A549 (cell line): Measurements from ENCODE around the gene AKR7A2. TPM values are rescaled to one million over a fixed set of nuclear protein-coding genes. Genes with fewer than 3 reads are reported as not detected.

Experiments
- ATAC-seq, 2 experiments: fragments of 200-7000 bp in 1 of 2; fragments of >200 bp in 1 of 2; cut with Nextera tagmentation in 1 of 2; cut with Tn5 transposase in 1 of 2; 3 replicates each; pipeline versions ENCODE4 v1.8.0 to v1.9.1; 2018 to 2020; ENCODE audit warnings: mild to moderate bottlenecking in 1 of 2, moderate library complexity in 1 of 2
- CTCF ChIA-PET: fragments of 300-600 bp; sonication (Branson Sonifier 250); formaldehyde crosslinking; extraction: SDS; loops from one replicate; lab custom pipeline; 2021; ENCODE audit warnings: antibody characterized with exemption, inconsistent platforms; lab: Yijun Ruan, JAX
- POLR2A ChIA-PET: fragments of 350-600 bp; formaldehyde crosslinking; extraction: SDS; loops from one replicate; lab custom pipeline; 2021; ENCODE audit warnings: antibody characterized with exemption, inconsistent platforms; lab: Yijun Ruan, JAX
- DNase-seq, 2 experiments: peaks; one replicate each; pipeline versions ENCODE4 v3.0.0 to v3.0.0-alpha.2; 2011 to 2016; ENCODE audit warnings: low read depth in 1 of 2, low spot score in 1 of 2
- FAIRE-seq: peaks from 2 replicates; lab custom pipeline; 2011; peaks lifted over from hg19 to GRCh38; lab: Jason Lieb, UNC
- H3K27ac ChIP-seq, 2 experiments: fragments of >200 bp; sonication (Bioruptor Twin); formaldehyde crosslinking; 3 replicates each; pipeline ENCODE4 v1.5.1; 2016 to 2017
- H3K4me1 ChIP-seq: fragments of >200 bp; sonication (Bioruptor Twin); formaldehyde crosslinking; 3 replicates; pipeline ENCODE4 v1.6.1; 2016
- H3K4me2 ChIP-seq: fragments of >200 bp; sonication (Bioruptor Twin); formaldehyde crosslinking; 3 replicates; pipeline ENCODE4 v1.6.1; 2016
- H3K4me3 ChIP-seq: fragments of >200 bp; sonication (Bioruptor Twin); formaldehyde crosslinking; 3 replicates; pipeline ENCODE4 v1.5.1; 2016
- H3K9me3 ChIP-seq: fragments of >200 bp; sonication (Bioruptor Twin); formaldehyde crosslinking; 3 replicates; pipeline ENCODE4 v1.6.1; 2016
- CBX2 ChIP-seq: fragments of 200-600 bp; sonication (generic); IDR thresholded peaks from 2 replicates; pipeline ENCODE4 v1.6.1; 2016; ENCODE audit warnings: low read depth, mild to moderate bottlenecking, borderline replicate concordance
- CBX8 ChIP-seq: fragments of 200-600 bp; sonication (generic); IDR thresholded peaks from 2 replicates; pipeline ENCODE4 v1.6.1; 2016
- CHD2 ChIP-seq: fragments of 150-350 bp; IDR thresholded peaks from 2 replicates; pipeline ENCODE4 v1.6.1; 2014; ENCODE audit warnings: low read length; ENCODE audit not compliant: partially characterized antibody
- EHMT2 ChIP-seq: fragments of 200-600 bp; sonication (generic); IDR thresholded peaks from 2 replicates; pipeline ENCODE4 v1.6.1; 2016; ENCODE audit warnings: antibody characterized with exemption, low read depth, mild to moderate bottlenecking, moderate library complexity
- FOSL2 ChIP-seq, 2 experiments: fragments of 450-650 bp in 1 of 2; fragments of >200 bp in 1 of 2; sonication (Bioruptor Twin) in 1 of 2; formaldehyde crosslinking; IDR thresholded peaks; 2 replicates each; pipeline versions ENCODE4 v1.5.0 to v1.6.1; 2016 to 2020; ENCODE audit warnings: mild to moderate bottlenecking in 1 of 2, moderate library complexity in 1 of 2
- FOXS1 ChIP-seq: fragments of 250-450 bp; sonication (Bioruptor Pico); IDR thresholded peaks from 2 replicates; pipeline ENCODE4 v1.5.0; 2020; ENCODE audit warnings: mild to moderate bottlenecking, moderate library complexity
- HDAC2 ChIP-seq: fragments of 200-600 bp; sonication (generic); IDR thresholded peaks from 2 replicates; pipeline ENCODE4 v1.6.1; 2016
- HOXA7 ChIP-seq: fragments of 250-450 bp; sonication (Bioruptor Pico); IDR thresholded peaks from 2 replicates; pipeline ENCODE4 v1.5.0; 2020; ENCODE audit warnings: mild to moderate bottlenecking, moderate library complexity
- HOXB5 ChIP-seq: fragments of 250-450 bp; sonication (Bioruptor Pico); IDR thresholded peaks from 2 replicates; pipeline ENCODE4 v1.5.0; 2020; ENCODE audit warnings: mild to moderate bottlenecking, moderate library complexity
- KDM1A ChIP-seq: fragments of 200-600 bp; sonication (generic); IDR thresholded peaks from 2 replicates; pipeline ENCODE4 v1.6.1; 2016; ENCODE audit warnings: low read depth, mild to moderate bottlenecking
- KDM5A ChIP-seq: fragments of 200-600 bp; sonication (generic); IDR thresholded peaks from 2 replicates; pipeline ENCODE4 v1.6.1; 2016; ENCODE audit warnings: antibody characterized with exemption, mild to moderate bottlenecking
- MAFK ChIP-seq: fragments of 450-650 bp; IDR thresholded peaks from 2 replicates; pipeline ENCODE4 v1.6.1; 2014; ENCODE audit not compliant: partially characterized antibody
- MAZ ChIP-seq: fragments of 150-350 bp; IDR thresholded peaks from 2 replicates; pipeline ENCODE4 v1.6.1; 2014; ENCODE audit warnings: antibody characterized with exemption, low read depth, low read length, borderline replicate concordance
- NFE2L2 ChIP-seq: fragments of 150-350 bp; conservative IDR thresholded peaks from 2 replicates; pipeline ENCODE4 v1.6.1; 2014; ENCODE audit warnings: low read length
- POLR2A ChIP-seq: IDR thresholded peaks from 2 replicates; pipeline ENCODE4 v1.6.1; 2012; ENCODE audit warnings: mild to moderate bottlenecking, low read length
- POLR2AphosphoS2 ChIP-seq: conservative IDR thresholded peaks from 2 replicates; pipeline ENCODE4 v1.6.1; 2012; ENCODE audit warnings: low read length, improper control_type of control experiment, inconsistent platforms
- RARB ChIP-seq: fragments of 250-450 bp; sonication (Bioruptor Pico); IDR thresholded peaks from 2 replicates; pipeline ENCODE4 v1.8.0; 2021; ENCODE audit warnings: mild to moderate bottlenecking, moderate library complexity
- RNF2 ChIP-seq: fragments of 200-600 bp; sonication (generic); IDR thresholded peaks from 2 replicates; pipeline ENCODE4 v1.6.1; 2016; ENCODE audit warnings: low read depth, mild to moderate bottlenecking, antibody characterized with exemption, moderate library complexity, borderline replicate concordance
- WGBS: methylation state at CpG from one replicate; pipeline ENCODE4 v1.1.6; 2017; ENCODE audit errors: missing lambda C conversion rate; 5-methylcytosine and 5-hydroxymethylcytosine counted together
- polyA plus RNA-seq, 4 experiments: library from polyadenylated mRNA; depleted of rRNA in 3 of 4; stranded (reverse); fragments of >200 nt; fragmentation: RNase III in 1 of 4; extraction: RNeasy Plus Mini Kit Qiagen cat#74134 plus additional on column Dnase treatment in 1 of 4; gene quantifications; 2 replicates in 3 of 4; 3 replicates in 1 of 4; pipeline ENCODE4 v1.2.3, GENCODE V29; 2011 to 2017
- TF ChIP-seq, protein P1 (sequence below): fragments of >200 bp; sonication (Bioruptor Twin); formaldehyde crosslinking; IDR thresholded peaks from 2 replicates; pipeline ENCODE4 v1.6.1; 2016
- TF ChIP-seq, protein P2 (sequence below): IDR thresholded peaks from 2 replicates; pipeline ENCODE4 v1.6.1; 2012
- TF ChIP-seq, protein P3 (sequence below): fragments of 250-450 bp; sonication (Bioruptor Pico); IDR thresholded peaks from 2 replicates; pipeline ENCODE4 v1.5.0; 2021; ENCODE audit warnings: mild to moderate bottlenecking, moderate library complexity, borderline replicate concordance
- TF ChIP-seq, protein P4 (sequence below): fragments of >200 bp; sonication (Bioruptor Twin); formaldehyde crosslinking; IDR thresholded peaks from 3 replicates; pipeline ENCODE4 v1.5.1; 2016
- TF ChIP-seq, protein P5 (sequence below): IDR thresholded peaks from 2 replicates; pipeline ENCODE4 v1.6.1; 2012

The AKR7A2 gene
- polyA plus RNA-seq, 2 of the 4 experiments (the other 2 are of a cell fraction): 22.2 to 31.4 TPM

DNA sequence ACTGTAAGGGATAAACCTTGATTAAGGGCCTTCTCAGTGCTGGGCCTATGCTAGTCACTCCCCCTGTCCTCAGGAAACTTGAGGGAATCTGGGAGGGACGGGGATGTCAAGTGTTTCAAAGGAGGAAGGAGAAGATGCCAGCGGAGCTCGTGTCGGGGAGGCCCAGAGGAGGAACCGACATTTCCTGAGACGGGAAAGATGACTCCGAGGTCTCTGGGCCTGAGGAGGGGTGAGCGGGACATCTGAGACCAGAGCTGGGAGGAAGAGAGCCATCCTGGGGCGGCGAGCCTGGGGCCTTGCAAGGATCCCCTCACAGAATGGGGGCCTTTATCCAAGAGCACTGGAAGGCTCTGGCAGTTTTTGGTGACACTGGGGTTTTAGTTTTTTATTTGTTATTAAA, 10.5 kb upstream of the AKR7A2 start:
- Histone ChIP-seq H3K9me3 (no peaks in the 10 kb centered on the region), H3K4me1 (no peaks in the 10 kb centered on the region), H3K4me3 (no peak overlapping the region), H3K4me2 (no peak overlapping the region), H3K27ac (no peak overlapping the region)
- POLR2A ChIA-PET: no interaction called here
- CTCF ChIA-PET: no interaction called here
- no peak for TF ChIP-seq HOXB5
- no peak for TF ChIP-seq KDM1A
- TF ChIP-seq EHMT2: no peak
- no peak for TF ChIP-seq HOXA7 (CRISPR knock-in tag)
- TF ChIP-seq CHD2: no peak
- TF ChIP-seq MAFK: no peak
- TF ChIP-seq RARB (CRISPR knock-in tag): no peak
- TF ChIP-seq, protein P1, sequence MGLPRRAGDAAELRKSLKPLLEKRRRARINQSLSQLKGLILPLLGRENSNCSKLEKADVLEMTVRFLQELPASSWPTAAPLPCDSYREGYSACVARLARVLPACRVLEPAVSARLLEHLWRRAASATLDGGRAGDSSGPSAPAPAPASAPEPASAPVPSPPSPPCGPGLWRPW: no peak
- TF ChIP-seq HDAC2: no peak
- TF ChIP-seq RNF2: no peak
- no peak for TF ChIP-seq POLR2AphosphoS2
- TF ChIP-seq, protein P2, sequence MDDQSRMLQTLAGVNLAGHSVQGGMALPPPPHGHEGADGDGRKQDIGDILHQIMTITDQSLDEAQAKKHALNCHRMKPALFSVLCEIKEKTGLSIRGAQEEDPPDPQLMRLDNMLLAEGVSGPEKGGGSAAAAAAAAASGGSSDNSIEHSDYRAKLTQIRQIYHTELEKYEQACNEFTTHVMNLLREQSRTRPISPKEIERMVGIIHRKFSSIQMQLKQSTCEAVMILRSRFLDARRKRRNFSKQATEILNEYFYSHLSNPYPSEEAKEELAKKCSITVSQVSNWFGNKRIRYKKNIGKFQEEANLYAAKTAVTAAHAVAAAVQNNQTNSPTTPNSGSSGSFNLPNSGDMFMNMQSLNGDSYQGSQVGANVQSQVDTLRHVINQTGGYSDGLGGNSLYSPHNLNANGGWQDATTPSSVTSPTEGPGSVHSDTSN: no peak
- no peak for TF ChIP-seq CBX2
- TF ChIP-seq, protein P3, sequence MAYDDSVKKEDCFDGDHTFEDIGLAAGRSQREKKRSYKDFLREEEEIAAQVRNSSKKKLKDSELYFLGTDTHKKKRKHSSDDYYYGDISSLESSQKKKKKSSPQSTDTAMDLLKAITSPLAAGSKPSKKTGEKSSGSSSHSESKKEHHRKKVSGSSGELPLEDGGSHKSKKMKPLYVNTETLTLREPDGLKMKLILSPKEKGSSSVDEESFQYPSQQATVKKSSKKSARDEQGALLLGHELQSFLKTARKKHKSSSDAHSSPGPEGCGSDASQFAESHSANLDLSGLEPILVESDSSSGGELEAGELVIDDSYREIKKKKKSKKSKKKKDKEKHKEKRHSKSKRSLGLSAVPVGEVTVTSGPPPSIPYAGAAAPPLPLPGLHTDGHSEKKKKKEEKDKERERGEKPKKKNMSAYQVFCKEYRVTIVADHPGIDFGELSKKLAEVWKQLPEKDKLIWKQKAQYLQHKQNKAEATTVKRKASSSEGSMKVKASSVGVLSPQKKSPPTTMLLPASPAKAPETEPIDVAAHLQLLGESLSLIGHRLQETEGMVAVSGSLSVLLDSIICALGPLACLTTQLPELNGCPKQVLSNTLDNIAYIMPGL: no peak
- TF ChIP-seq POLR2A: no peak
- no peak for TF ChIP-seq CBX8
- no peak for TF ChIP-seq NFE2L2
- no peak for TF ChIP-seq KDM5A
- WGBS: 92% methylated on average over 10 of the region's 10 CpGs
- FAIRE-seq (no peak), DNase-seq (no peak), ATAC-seq (no peak)

DNA sequence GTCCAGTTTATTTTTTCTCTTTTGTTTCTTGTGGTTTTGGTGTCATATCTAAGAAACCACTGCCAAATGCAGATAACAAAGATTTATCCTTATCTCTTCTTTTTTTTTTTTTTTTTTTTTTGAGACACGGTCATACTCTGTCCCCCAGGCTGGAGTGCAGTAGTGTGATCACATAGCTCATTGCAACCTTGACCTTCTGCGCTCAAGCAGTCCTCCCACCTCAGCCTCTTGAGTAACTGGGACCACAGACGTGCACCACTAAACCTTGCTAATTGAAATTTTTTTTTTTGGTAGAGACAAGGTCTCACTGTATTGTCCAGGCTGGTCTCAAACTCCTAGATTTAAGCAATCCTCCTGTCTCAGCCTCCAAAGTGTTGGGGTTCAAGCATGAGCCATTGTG, 9.1 kb upstream of the AKR7A2 start:
- no peaks in the 10 kb centered on the region for H3K4me1 ChIP-seq

More for the DNA sequence above, 9.1 kb upstream of the AKR7A2 start:
- FAIRE-seq (no peak), ATAC-seq (no peak), DNase-seq (no peak)
- Histone ChIP-seq H3K4me3 (no peak overlapping the region), H3K4me2 (no peak overlapping the region), H3K9me3 (no peaks in the 10 kb centered on the region), H3K27ac (no peak overlapping the region)
- POLR2A ChIA-PET: no interaction called here
- CTCF ChIA-PET: interaction anchor here (0.6 kb wide), 1 partner anchor 21 kb away, joined by 3 read pairs; no protein-coding TSS in a partner anchor
- 88% methylated on average over 3 of the region's 3 CpGs for WGBS
- TF ChIP-seq FOSL2 (IDR thresholded peaks at IDR 0.05) (no peak), FOSL2 (CRISPR knock-in tag; IDR thresholded peaks at IDR 0.05) (no peak), POLR2AphosphoS2 (no peak), MAZ (no peak), CBX2 (no peak), EHMT2 (no peak), FOXS1 (no peak), RNF2 (no peak)
- TF ChIP-seq, protein P2: no peak
- TF ChIP-seq, protein P4, sequence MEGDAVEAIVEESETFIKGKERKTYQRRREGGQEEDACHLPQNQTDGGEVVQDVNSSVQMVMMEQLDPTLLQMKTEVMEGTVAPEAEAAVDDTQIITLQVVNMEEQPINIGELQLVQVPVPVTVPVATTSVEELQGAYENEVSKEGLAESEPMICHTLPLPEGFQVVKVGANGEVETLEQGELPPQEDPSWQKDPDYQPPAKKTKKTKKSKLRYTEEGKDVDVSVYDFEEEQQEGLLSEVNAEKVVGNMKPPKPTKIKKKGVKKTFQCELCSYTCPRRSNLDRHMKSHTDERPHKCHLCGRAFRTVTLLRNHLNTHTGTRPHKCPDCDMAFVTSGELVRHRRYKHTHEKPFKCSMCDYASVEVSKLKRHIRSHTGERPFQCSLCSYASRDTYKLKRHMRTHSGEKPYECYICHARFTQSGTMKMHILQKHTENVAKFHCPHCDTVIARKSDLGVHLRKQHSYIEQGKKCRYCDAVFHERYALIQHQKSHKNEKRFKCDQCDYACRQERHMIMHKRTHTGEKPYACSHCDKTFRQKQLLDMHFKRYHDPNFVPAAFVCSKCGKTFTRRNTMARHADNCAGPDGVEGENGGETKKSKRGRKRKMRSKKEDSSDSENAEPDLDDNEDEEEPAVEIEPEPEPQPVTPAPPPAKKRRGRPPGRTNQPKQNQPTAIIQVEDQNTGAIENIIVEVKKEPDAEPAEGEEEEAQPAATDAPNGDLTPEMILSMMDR: no peak
- TF ChIP-seq, protein P5, sequence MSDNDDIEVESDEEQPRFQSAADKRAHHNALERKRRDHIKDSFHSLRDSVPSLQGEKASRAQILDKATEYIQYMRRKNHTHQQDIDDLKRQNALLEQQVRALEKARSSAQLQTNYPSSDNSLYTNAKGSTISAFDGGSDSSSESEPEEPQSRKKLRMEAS: no peak
